HuH-7 (cell line): ENCODE results near the gene CORO6.
A peak's percentile ranks its signal among the peaks of the same experiment; 100 is the strongest.
"Not testable (repeated sequence)": the region's sequence is repeated elsewhere in the genome, so short reads cannot be mapped to it uniquely, and the experiment has no call there.

Experiments
- DNase-seq: peaks from one replicate; pipeline ENCODE4 v3.0.0; 2011; ENCODE audit warnings: low spot score

Gene CORO6

DNA sequence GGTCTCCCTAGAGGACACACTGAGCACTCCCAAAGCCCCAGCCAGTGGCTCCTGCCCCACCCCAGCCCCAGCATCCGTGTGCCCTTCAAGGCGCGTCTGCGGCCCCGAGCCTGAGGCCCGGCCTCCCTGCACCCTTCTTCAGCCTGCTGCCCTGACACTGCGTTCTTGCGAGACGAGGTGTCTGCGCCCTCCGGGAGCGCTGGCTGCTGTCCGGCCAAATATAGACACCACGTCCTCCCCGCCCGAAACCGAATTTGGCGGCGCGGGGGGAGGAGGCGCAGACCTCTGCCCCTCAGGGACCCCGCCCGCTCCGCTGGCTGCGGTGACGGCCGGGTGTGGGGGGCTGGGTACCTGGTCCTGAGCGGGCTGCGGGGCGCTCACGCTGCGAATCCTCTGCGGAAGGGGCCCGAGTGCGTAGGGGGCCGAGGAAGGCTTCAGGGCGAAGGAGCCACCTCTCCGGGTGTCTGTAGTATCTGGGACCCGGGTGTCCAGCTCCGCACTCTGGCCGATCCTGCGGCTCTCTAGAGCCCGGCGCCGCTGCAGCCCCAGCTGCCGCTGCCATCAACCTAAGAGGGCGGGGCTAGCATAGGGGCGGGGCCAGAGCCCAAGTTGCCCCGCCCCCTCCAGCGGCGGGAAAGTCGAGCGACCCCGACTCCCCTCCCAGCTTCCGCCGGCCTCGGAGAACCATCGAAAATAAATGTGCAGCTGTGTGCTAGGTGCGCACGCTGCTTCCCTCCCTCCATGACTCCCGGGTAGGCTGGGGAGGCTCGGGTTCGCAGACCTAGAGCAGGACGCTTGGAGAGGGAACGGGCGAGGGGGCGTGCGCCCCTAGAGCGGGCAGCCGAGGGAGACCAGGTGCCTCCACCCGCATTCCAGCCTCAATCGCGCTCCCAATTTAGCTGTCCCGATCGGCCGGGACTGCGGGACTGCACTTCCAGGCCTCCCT lies at the start of gene CORO6:
TSS of gene CORO6 (minus strand) at position 576 of the 946 bp plus-strand sequence. CDS start 1,491 bp downstream, outside the sequence.
- peak; percentile 76 for DNase-seq

DNA sequence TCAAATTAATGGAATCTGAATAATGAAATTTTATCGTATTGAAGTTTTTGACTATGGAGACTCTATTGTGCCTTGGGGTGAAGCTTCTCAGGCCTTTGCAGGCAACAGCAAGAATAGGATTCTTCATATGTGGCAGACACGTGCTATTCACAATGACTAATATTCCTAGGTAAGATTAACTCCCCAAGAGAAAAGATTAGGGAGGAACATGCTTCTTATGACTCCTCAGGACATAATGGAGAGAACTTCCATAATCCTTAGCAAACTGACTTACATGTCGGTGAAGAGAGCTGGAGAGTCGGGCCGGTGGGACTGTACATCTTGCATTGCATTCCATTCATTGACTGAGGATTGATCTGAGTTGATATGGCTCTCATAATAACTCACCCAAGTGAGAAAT lies 48.9 kb upstream of the CORO6 start:
- DNase-seq: no peak

DNA sequence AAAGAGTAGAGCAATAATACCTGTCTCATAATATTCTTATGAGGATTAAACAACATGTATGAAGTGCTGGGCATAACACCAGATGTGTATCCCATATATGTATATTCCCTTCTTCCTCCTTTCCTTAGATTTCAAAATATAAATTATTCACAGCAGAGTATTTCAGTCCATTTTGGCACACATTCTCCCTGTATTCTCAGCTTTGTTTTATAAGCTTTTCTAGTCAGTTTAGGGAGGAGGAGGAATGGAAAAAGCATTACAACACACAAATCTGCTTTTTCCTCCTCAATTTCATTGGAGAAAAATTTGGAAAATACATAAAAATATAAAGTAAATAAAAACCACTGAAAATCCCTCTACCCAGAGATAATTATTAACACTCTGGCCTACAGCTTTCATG lies 46.6 kb upstream of the CORO6 start:
- no peak for DNase-seq

DNA sequence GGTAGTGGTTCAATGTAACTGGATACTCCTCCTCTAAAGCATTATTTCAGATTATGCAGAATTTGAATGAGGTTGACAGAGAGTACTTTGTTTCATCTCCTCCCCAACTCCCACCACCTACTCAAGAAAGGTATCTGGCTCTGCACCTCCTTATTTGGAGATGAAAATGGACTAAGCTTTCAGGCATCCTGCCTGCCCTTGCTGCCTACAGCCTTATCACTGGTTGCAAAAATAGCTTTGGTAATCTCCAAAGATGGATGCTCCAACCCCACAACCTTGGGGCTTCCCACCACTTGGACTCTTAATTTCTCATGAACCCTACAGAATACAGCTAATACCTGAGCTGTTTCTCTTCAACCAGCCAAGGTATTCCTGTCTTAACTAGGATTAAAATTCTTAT lies 45.3 kb upstream of the CORO6 start:
- no peak for DNase-seq

DNA sequence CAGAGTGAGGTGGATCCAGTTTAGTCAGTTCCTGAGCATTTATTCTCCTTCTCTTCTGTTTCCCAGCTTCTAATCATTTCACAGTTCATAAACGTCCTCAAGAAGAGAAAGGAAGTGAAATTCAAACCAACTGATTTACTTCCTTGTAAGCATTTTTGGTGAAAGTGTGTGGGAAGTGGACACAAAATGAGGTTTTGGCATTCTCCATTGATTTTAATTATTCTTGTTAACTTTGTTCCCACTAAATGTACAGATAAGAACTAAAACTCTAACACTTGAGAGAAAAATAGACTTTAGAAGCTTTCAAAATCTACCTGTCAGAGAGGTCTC lies 42.7 kb upstream of the CORO6 start:
- no peak for DNase-seq

DNA sequence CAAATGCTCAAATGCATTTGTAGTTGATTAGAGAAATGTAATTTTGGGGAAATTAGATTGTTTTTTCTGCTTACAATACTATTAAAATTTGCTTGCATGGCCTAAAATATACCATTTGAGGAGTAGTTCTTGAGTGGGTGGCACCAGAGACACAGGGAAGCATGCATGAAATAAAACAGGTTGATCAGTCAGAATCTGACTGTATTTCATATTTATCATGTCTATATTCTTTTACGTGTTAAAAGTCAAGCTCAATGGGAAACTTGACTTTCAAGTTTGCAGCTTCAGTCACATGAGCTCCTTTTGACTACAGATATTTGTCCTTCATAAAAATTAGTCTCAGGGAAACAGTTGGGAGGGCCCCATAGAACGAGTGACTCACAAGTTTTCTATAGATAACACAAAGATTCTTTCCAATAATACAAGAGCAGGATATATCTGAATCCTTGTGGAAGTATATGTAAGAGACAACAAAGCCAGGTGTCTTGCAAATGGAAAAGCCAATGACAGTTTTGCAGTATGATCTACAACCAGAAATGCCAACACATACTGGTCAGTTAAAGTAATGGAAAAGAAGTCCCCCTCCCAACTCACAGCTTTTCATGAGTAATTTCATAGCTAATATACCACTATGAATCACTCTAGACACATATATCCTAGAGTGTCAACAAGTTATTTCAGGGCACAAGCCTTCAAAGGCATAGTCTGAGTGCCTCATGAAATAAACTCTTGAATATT lies 42.2 kb upstream of the CORO6 start:
- DNase-seq: no peak

DNA sequence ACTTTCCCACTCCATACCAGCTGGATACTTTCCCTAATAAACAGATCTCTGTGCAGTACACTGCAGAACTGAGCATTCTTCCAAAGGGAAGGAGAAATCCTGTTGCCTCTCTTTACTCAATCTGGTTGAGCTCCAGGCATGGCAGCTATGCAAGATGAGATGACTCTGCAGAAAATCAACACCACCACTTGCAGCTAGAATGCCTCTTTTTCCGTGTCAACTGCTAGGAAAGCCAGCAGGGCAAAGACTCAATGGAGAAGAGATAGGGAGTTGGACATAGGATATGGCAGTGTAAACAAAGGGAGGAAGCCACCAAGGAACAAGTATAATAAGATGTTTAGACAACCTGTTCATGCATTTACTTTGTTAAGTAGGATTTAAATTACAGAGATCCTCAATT lies 40.4 kb upstream of the CORO6 start:
- peak; percentile 48 for DNase-seq

DNA sequence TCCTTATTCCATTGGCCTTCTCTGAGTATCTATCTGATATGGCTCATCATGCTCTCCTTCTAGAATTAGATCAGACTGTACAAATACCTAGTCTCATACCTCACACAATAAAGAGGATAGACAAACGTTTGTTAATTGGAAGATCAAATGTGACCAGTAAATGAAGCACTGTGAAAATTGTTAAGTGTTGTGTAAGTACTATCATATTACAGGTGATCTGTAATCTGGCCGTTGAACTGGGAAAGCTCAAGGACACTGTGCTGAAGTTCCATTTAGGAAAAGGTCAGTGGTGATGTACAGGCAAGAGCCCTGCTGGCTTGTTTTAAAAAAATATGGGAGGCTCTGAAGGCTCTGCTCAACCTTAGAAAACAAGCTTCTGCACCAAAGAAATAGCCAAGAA lies 38.5 kb upstream of the CORO6 start:
- peak; percentile 23 for DNase-seq

DNA sequence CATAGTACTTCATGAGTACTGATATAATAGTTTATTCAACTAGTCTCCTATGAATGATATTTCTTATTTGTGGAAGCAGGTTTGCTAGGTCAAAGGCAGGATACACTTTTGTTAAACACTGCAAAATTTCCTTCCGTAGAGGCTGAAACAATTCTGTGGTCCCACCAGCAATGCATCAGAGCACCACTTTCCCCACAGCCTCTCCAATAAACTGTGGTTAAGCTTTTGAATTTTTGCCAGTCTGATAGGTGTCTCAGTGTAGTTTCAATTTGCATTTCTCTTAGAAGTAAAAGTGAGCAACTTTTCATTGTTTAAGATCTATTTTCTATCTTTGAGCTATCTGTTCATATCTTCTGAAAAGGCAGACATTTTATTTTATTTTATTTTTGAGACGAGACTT lies 36.4 kb upstream of the CORO6 start:
- no peak for DNase-seq

DNA sequence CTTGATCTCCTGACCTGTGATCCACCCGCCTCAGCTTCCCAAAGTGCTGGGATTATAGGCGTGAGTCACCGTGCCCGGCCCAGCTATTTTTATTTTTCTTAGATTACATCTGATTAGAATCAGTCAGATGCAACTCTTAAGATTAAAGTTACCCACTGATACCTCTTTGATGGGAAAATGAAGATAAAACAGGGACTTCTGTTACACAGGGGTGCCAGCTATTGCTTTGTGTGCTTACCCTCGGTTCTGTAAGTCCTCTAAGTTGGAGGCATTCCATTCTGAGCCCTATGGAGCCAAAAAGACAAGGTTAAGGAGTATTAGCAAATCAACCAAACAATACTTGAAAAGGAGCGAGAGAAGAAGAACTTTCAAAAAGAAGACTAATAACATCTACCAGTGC lies 32.6 kb upstream of the CORO6 start:
- no peak for DNase-seq

DNA sequence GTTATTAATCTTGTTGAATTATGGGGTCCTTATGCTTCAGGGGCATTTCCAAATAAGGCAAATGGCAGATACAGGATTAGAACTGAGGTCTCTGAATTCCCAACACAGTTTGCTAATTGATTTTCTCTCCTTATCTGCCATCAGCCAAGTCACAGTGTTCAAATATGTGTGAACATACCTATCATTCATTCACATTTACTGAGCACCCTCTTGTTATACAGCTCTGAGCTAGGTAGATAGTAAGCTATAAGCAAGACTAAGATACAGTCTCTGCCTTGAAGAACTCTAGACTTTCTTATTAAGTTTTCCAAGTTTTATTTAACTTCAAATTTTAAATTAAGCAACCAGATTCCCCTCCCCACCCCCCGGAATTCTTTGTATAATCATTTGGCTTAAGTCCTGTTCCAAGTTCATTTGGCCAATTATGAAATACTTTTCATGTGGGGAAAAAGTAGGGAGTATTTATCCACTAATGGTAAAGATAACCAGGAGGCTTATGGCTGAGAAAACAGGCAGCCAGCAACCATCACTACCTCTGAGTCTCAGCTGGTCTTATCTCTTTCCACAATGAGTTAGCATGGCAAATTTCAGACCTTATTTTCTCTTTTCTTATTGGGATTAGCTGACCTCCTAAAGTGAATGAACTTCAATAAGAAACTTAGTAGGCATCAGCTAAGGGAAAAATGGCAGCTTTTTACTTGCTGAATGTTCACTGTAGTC lies 31.4 kb upstream of the CORO6 start:
- no peak for DNase-seq

DNA sequence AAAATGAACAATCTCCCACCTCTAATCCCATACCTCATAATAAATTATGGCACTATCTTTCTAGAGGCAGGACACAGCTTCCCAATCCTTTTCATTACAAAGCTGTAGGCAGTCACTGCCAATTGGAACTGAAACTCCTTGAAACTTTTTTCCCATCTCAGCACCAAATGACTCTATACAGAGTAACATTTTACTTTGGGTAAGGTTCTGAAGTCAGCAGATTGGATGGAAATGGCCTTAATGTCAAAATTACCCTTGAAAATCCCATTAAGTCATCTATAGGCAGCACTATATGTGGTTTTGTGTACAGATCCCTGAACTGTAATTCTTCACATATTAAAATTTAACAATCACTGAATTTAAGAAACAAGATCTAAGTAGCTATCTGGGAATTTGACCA lies 30.3 kb upstream of the CORO6 start:
- DNase-seq: no peak

DNA sequence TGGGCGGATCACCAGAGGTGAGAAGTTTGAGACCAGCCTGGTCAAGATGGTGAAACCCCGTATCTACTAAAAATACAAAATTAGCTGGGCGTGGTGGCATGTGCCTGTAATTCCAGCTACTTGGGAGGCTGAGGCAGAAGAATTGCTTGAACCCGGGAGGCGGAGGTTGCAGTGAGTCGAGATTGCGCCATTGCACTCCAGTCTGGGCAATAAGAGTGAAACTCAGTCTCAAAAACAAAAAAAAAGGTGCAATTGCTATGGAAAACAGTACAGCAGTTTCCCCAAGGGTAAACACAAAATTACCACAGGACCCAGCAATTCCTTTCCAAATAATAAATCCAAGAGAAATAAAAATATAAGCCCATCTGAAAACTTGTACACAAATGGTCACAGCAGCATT lies 29.2 kb upstream of the CORO6 start:
- not testable (repeated sequence) for DNase-seq

DNA sequence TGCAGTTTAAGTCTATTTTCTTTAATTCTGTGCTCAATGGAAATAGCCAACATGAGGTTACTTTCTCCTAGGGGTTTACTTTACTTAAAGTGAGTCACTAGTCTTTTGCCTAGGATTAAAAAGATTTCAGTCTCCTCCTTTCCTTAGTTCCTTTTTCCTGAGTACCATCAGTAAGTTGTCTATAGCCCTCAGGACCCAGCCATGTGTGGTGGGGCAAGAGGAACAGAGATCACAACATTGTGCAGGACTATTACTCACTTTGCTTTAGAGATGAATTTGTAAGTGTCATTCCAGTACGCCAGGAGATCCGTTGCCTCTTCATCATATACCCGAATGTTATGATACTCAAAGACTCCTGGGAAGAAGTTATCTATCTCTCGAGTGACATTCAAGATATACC lies 27.7 kb upstream of the CORO6 start:
- DNase-seq: no peak

DNA sequence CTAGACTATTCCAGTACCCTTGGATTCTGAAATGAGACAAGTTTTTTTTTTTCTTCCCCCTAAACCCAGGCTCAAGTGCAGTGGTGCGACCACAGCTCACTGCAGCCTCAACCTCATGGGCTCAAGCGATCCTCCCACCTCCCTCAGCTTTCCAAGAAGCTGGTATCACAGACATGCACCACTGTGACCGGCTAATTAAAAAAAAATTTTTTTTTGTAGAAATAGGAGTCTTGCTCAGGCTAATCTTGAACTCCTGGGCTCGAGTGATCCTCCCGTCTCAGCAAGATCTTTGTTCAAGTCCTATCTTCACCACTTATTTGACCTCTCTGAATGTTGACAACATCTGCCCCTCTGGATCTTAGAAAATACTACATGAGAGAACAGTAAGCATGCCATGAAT lies 26.6 kb upstream of the CORO6 start:
- no peak for DNase-seq

DNA sequence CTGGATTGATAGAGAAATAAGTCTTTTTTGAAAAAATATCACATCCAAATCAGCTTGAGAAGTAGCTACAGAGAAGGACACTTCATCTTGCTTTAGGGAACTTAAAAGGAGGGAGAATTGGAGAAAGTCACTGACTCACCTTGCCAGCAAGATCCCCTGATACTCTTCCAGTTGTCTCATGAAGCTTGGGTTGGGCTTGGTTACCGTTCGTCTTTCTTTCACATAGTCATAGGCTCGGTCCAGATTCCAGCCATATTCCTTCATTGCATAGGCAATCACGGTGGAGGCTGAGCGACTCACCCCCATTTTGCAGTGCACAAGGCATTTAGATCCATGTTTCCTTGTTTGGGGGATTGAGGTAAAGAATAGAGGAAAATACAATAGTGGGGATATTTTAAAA lies 25.3 kb upstream of the CORO6 start:
- DNase-seq: no peak

DNA sequence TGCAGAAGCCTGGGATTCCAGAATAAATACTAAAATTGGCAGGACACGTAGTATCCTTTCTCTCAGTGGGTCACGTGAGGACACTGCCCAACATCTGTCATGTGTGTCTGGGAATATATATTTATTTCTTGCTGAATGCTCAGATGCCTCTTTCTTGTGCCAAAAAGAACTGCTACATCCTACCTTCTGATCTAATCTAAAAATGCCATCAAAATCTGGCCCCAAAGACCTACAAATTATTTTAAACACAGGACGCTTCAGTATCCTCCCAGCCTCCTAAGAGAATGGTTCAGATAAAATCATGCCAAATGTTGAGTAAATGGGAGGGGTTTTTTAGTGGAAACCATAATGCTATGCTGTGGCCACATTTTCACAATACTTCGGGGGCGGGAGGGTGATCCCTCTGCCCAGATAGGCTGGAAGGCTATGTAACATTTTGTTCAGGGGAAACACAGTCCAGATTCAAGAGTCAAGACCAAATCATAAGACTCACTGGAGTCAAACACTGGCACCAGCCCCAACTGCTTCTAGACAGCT lies 22.9 kb upstream of the CORO6 start:
- DNase-seq: no peak

DNA sequence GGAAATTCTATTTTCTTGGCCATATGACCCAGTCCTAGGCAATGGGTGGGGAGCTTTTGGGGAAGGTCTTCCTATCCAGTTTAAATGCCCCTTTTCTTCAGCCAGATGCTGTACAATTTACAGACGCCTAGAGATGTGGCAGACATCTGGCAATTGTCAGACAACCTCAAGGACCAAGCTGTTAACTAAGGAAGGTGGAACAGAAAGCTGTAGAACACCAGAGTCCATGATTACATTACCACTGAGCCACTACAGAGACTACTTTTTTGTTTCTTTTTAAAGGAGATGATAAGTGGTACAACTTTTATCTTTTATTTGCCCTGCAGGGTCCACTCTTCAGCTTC lies 21.1 kb upstream of the CORO6 start:
- no peak for DNase-seq

DNA sequence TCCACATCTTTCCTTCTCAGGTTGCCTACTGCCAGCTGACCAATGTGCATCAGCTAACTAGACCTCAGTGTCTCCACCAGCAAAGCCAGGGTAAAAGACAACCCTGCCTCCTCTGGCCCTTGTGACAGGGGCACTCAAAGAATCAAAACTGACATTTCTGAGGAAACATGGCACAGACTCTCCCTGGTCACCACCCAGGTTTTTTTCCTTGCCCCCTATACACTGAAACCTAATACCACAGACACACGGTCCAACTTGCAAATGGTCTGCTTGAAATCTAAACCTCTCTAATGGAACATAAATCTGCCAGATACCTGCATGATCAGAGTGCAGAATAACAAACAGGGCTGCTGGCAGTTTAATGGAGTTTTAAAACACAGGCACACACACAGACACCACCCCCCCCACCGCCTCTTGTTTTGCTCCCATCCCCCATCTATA lies 19.5 kb upstream of the CORO6 start:
- DNase-seq: no peak

DNA sequence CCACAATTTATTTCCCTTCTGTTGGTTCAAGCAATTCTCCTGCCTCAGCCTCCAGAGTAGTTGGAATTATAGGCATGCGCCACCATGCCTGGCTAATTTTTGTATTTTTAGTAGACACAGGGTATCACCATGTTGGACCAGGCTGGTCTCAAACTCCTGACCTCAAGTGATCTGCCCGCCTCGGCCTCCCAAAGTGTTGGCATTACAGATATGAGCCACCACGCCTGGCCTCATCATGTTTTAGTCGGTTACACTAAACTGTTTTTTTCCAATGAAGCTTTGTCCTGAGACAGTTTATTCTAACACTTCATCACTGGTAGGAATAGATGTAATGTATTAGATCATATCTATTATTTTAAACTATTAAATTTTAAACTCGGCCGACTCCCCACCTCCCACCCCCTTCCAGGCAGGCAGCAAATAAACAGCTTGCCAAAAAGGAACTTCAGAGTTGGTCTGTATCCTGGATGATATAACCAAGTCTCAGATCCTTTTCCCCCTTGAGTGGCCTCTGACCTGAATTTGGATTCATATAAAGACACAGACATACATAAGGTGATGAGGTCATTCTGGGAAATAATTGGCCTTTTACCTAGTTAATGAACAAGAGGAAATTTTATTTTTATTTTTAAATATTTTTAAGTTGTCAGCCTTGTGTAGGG lies 18.4 kb upstream of the CORO6 start:
- DNase-seq: no peak

DNA sequence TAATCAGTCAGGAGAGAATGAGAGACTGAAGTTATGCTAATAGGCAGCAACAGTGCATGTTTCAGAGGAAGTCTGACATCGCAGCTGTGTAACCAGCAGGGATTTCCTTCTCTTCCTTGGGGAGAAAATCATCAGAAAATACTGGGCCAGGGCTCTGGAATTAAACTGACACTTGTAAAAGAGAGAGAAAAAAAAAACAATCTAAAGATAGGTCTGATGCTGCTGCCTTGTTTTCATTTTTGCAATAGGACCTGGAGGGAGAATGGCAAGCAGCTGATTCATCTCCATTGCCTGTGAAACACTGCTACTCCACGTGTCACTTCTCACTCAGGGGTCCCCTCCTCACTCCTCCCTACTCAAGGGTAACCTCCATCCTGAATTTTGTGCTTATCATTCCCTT lies 17.7 kb upstream of the CORO6 start:
- no peak for DNase-seq

DNA sequence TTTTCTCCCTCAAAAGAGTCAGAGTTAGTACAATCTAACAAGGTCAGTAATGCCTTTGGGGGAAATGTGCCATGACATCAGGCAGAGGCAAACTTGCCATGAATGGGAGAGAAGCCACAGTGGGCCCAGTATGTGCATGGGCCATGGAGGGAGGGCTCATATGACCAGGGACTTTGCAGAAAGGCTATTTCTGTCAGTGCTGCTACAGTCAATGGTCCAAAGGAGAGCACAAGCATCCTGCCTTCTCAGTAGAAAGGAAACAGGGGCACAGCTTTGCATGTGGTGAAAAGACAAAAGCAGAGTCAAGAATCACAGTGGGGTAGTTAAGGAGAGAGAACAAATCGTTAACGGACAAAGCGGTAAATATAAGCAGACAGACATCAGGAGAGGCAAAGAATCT lies 11.2 kb upstream of the CORO6 start:
- DNase-seq: no peak
